Trophoblast cell (in vitro differentiated cells and primary cell): ENCODE data around the gene PIK3AP1.
A peak's percentile ranks its signal among the peaks of the same experiment; 100 is the strongest.

ENCODE experiments used
- DNase-seq, 2 donors: peaks; one replicate each; pipeline ENCODE4 v3.0.0-alpha.2; 2016
- H2AFZ ChIP-seq: 2 replicates; pipeline ENCODE4 v1.6.1; 2013; ENCODE audit warnings: low read length, moderate library complexity, mild to moderate bottlenecking; ENCODE audit not compliant: insufficient read depth, poor library complexity
- H2AK5ac ChIP-seq: 2 replicates; pipeline ENCODE4 v1.6.1; 2013; ENCODE audit warnings: mild to moderate bottlenecking, low read length
- H2BK120ac ChIP-seq: 2 replicates; pipeline ENCODE4 v1.6.1; 2013; ENCODE audit warnings: low read length, mild to moderate bottlenecking, moderate library complexity; ENCODE audit not compliant: insufficient read depth, poor library complexity
- H2BK12ac ChIP-seq: 2 replicates; pipeline ENCODE4 v1.6.1; 2013; ENCODE audit warnings: mild to moderate bottlenecking, low read length, moderate library complexity
- H2BK5ac ChIP-seq: 2 replicates; pipeline ENCODE4 v1.6.1; 2013; ENCODE audit warnings: low read length, low read depth, moderate library complexity, mild to moderate bottlenecking; ENCODE audit not compliant: poor library complexity
- H3K14ac ChIP-seq: 2 replicates; pipeline ENCODE4 v1.6.1; 2013; ENCODE audit warnings: mild to moderate bottlenecking, low read length
- H3K18ac ChIP-seq: 2 replicates; pipeline ENCODE4 v1.6.1; 2013; ENCODE audit warnings: mild to moderate bottlenecking, low read length
- H3K23ac ChIP-seq: 2 replicates; pipeline ENCODE4 v1.6.1; 2013; ENCODE audit warnings: low read length
- H3K27ac ChIP-seq: 2 replicates; pipeline ENCODE4 v1.5.1; 2013; ENCODE audit warnings: low read depth, mild to moderate bottlenecking, inconsistent platforms, low read length, moderate library complexity
- H3K27me3 ChIP-seq: 2 replicates; pipeline ENCODE4 v1.6.1; 2013; ENCODE audit warnings: inconsistent platforms, mild to moderate bottlenecking, low read length, moderate library complexity; ENCODE audit not compliant: insufficient read depth
- H3K36me3 ChIP-seq, 2 experiments: 1 replicate in 1 of 2; 2 replicates in 1 of 2; pipeline ENCODE4 v1.6.1; 2013; ENCODE audit warnings: low read length in 2 of 2, mild to moderate bottlenecking in 2 of 2, moderate library complexity in 1 of 2; ENCODE audit not compliant: insufficient read depth in 2 of 2, control insufficient read depth in 1 of 2
- H3K4ac ChIP-seq: 2 replicates; pipeline ENCODE4 v1.6.1; 2013; ENCODE audit warnings: low read depth, mild to moderate bottlenecking, low read length, moderate library complexity
- H3K4me1 ChIP-seq, 2 experiments: 1 replicate in 1 of 2; 2 replicates in 1 of 2; pipeline ENCODE4 v1.6.1; 2013; ENCODE audit warnings: low read length in 2 of 2, mild to moderate bottlenecking in 2 of 2, moderate library complexity in 1 of 2; ENCODE audit not compliant: insufficient read depth in 2 of 2, control insufficient read depth in 1 of 2
- H3K4me2 ChIP-seq: 2 replicates; pipeline ENCODE4 v1.6.1; 2013; ENCODE audit warnings: inconsistent platforms, mild to moderate bottlenecking, low read length, moderate library complexity
- H3K4me3 ChIP-seq: 2 replicates; pipeline ENCODE4 v1.5.1; 2013; ENCODE audit warnings: mild to moderate bottlenecking, low read depth, low read length, inconsistent platforms
- H3K79me1 ChIP-seq: one replicate; pipeline ENCODE4 v1.6.1; 2013; ENCODE audit warnings: low read length
- H3K79me2 ChIP-seq: 2 replicates; pipeline ENCODE4 v1.6.1; 2013; ENCODE audit warnings: low read length, mild to moderate bottlenecking; ENCODE audit not compliant: control insufficient read depth, insufficient read depth, poor library complexity
- H3K9ac ChIP-seq: 2 replicates; pipeline ENCODE4 v1.6.1; 2013; ENCODE audit warnings: mild to moderate bottlenecking, low read length
- H3K9me3 ChIP-seq: 2 replicates; pipeline ENCODE4 v1.6.1; 2013; ENCODE audit warnings: low read depth, mild to moderate bottlenecking, control low read depth, inconsistent platforms, low read length; ENCODE audit not compliant: insufficient read depth
- H4K12ac ChIP-seq: 2 replicates; pipeline ENCODE4 v1.6.1; 2013; ENCODE audit warnings: low read depth, mild to moderate bottlenecking, low read length, moderate library complexity
- H4K8ac ChIP-seq: 2 replicates; pipeline ENCODE4 v1.6.1; 2013; ENCODE audit warnings: low read depth, mild to moderate bottlenecking, low read length, moderate library complexity
- H4K91ac ChIP-seq: one replicate; pipeline ENCODE4 v1.6.1; 2013; ENCODE audit warnings: low read depth, mild to moderate bottlenecking, low read length, moderate library complexity
- WGBS: extraction: QIAGEN DNeasy Blood & Tissue Kit; methylation state at CpG from one replicate; pipeline ENCODE4 v1.1.7; 2013; ENCODE audit warnings: missing lambda C conversion rate; ENCODE audit not compliant: insufficient read length, insufficient coverage; ENCODE audit errors: extremely low coverage; 5-methylcytosine and 5-hydroxymethylcytosine counted together

Gene PIK3AP1

GRCh38 chr10:96709525-96709924 lies 10.8 kb downstream of the PIK3AP1 start:
- Histone ChIP-seq H3K79me2 (no peaks in the 10 kb centered on the region), H3K27me3 (no peaks in the 10 kb centered on the region), H2BK5ac (no peak overlapping the region), H3K9ac (no peak overlapping the region), H4K8ac (no peak overlapping the region), H3K14ac (no peak overlapping the region), H2AFZ (no peak overlapping the region), H3K27ac (no peak overlapping the region), H3K4me1 (no peaks in the 10 kb centered on the region), H3K9me3 (no peaks in the 10 kb centered on the region), H4K91ac (no peak overlapping the region), H2BK12ac (no peak overlapping the region), H2AK5ac (no peak overlapping the region), H3K79me1 (no peaks in the 10 kb centered on the region), H4K12ac (no peak overlapping the region), H3K4me3 (no peak overlapping the region), H3K18ac (no peak overlapping the region), H3K4ac (no peak overlapping the region), H3K36me3 (no peaks in the 10 kb centered on the region), H3K23ac (no peak overlapping the region), H3K4me2 (no peak overlapping the region), H2BK120ac (no peak overlapping the region)
- peak; percentile 35 to 48 for DNase-seq
- WGBS, result no CpG with 5 or more reads among the region's 19 CpGs

- H2BK12ac ChIP-seq, result no peak overlapping the region
- H3K23ac ChIP-seq, result no peak overlapping the region
- H3K18ac ChIP-seq, result no peak overlapping the region
- H3K4ac ChIP-seq, result no peak overlapping the region
- no peak overlapping the region for H2AK5ac ChIP-seq
- H3K9ac ChIP-seq, result no peak overlapping the region
- no peak overlapping the region for H3K27ac ChIP-seq
- no peaks in the 10 kb centered on the region for H3K4me1 ChIP-seq
- H3K9me3 ChIP-seq, result no peaks in the 10 kb centered on the region
- H3K27me3 ChIP-seq, result no peaks in the 10 kb centered on the region
- no peak overlapping the region for H4K12ac ChIP-seq
- no peaks in the 10 kb centered on the region for H3K79me1 ChIP-seq
- no peak overlapping the region for H3K4me2 ChIP-seq
- H2BK5ac ChIP-seq, result no peak overlapping the region
- H2AFZ ChIP-seq, result no peak overlapping the region
- H4K91ac ChIP-seq, result no peak overlapping the region
- H3K36me3 ChIP-seq, result no peaks in the 10 kb centered on the region
- WGBS, result no CpG with 5 or more reads among the region's 7 CpGs
- H3K79me2 ChIP-seq, result no peaks in the 10 kb centered on the region
- H2BK120ac ChIP-seq, result no peak overlapping the region
- DNase-seq, result no peak
- H3K4me3 ChIP-seq, result no peak overlapping the region
- no peak overlapping the region for H4K8ac ChIP-seq
- H3K14ac ChIP-seq, result no peak overlapping the region
Observed at GRCh38 chr10:96708996-96709395, 11.3 kb downstream of the PIK3AP1 start.

GRCh38 chr10:96708456-96708855 lies 11.9 kb downstream of the PIK3AP1 start:
- H4K12ac ChIP-seq, result no peak overlapping the region
- H3K9me3 ChIP-seq, result no peaks in the 10 kb centered on the region
- no peak overlapping the region for H3K27ac ChIP-seq
- H3K4me1 ChIP-seq, result no peaks in the 10 kb centered on the region
- H3K79me1 ChIP-seq, result no peaks in the 10 kb centered on the region
- H2AFZ ChIP-seq, result no peak overlapping the region
- DNase-seq, result peak in 1 of 2 donors; percentile 22
- no peaks in the 10 kb centered on the region for H3K79me2 ChIP-seq
- H2BK120ac ChIP-seq, result no peak overlapping the region
- H2AK5ac ChIP-seq, result no peak overlapping the region
- no peak overlapping the region for H4K91ac ChIP-seq
- H3K36me3 ChIP-seq, result no peaks in the 10 kb centered on the region
- H4K8ac ChIP-seq, result no peak overlapping the region
- no peak overlapping the region for H3K4ac ChIP-seq
- no CpG with 5 or more reads among the region's 7 CpGs for WGBS
- H3K9ac ChIP-seq, result no peak overlapping the region
- H3K27me3 ChIP-seq, result no peaks in the 10 kb centered on the region
- no peak overlapping the region for H3K4me3 ChIP-seq
- H2BK12ac ChIP-seq, result no peak overlapping the region
- no peak overlapping the region for H3K14ac ChIP-seq
- H3K4me2 ChIP-seq, result no peak overlapping the region
- no peak overlapping the region for H3K23ac ChIP-seq
- no peak overlapping the region for H3K18ac ChIP-seq
- no peak overlapping the region for H2BK5ac ChIP-seq

GRCh38 chr10:96706331-96706853 lies 13.9 kb downstream of the PIK3AP1 start:
- Histone ChIP-seq H3K27ac (no peak overlapping the region), H3K4me2 (no peak overlapping the region), H3K23ac (no peak overlapping the region), H3K79me1 (no peaks in the 10 kb centered on the region), H3K4ac (no peak overlapping the region), H2BK12ac (no peak overlapping the region), H2AK5ac (no peak overlapping the region), H3K4me1 (no peaks in the 10 kb centered on the region), H3K79me2 (no peaks in the 10 kb centered on the region), H3K27me3 (no peaks in the 10 kb centered on the region), H3K18ac (no peak overlapping the region), H4K12ac (no peak overlapping the region), H3K9me3 (no peaks in the 10 kb centered on the region), H2AFZ (no peak overlapping the region), H3K4me3 (no peak overlapping the region), H4K8ac (no peak overlapping the region), H4K91ac (no peak overlapping the region), H2BK120ac (no peak overlapping the region), H3K9ac (no peak overlapping the region), H3K14ac (no peak overlapping the region), H2BK5ac (no peak overlapping the region), H3K36me3 (no peaks in the 10 kb centered on the region)
- WGBS, result no CpG with 5 or more reads among the region's 1 CpG
- peak; percentile 55 to 90 for DNase-seq
